Superior temporal gyrus (tissue), 1 donor: ENCODE data around the gene GET4.
"Not testable (repeated sequence)": the region's sequence is repeated elsewhere in the genome, so short reads cannot be mapped to it uniquely, and the experiment has no call there.

Source experiments
- DNase-seq: peaks from one replicate; pipeline ENCODE4 v3.0.0-alpha.2; 2016; ENCODE audit errors: extremely low spot score

GET4 gene

DNA sequence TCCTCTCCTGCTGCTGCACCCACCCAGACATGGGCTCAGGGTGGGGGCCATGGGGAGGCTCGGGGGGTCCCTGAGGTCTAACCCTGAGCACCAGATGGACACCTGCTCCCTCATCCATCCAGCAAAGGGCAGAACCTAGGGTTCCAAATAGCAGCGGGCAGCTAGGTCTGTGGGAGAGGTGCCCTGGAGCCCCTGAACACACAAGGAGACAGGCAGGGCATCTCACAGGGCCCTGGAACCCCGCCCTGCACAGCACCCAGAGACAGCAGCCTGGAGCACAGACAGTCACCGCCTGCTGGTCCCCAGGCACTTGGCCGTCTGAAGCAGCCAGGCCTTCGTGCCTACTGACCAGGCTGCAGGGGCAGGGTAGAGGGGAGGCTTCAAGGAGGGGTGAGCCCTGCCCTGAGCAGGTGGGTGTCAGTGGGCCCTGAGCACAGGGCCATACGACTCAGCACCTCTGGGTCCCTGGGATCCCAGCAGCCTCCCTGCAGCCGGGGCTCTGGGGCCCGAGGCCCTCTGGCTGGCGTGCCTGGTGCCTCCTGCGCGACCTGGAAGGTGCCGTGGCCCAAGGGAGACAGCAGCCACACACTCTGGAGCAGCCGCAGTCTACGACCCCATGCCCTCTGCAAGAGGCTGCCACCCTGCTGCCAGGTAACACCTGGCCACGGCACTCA, 38.3 kb downstream of the GET4 start:
- no peak for DNase-seq

DNA sequence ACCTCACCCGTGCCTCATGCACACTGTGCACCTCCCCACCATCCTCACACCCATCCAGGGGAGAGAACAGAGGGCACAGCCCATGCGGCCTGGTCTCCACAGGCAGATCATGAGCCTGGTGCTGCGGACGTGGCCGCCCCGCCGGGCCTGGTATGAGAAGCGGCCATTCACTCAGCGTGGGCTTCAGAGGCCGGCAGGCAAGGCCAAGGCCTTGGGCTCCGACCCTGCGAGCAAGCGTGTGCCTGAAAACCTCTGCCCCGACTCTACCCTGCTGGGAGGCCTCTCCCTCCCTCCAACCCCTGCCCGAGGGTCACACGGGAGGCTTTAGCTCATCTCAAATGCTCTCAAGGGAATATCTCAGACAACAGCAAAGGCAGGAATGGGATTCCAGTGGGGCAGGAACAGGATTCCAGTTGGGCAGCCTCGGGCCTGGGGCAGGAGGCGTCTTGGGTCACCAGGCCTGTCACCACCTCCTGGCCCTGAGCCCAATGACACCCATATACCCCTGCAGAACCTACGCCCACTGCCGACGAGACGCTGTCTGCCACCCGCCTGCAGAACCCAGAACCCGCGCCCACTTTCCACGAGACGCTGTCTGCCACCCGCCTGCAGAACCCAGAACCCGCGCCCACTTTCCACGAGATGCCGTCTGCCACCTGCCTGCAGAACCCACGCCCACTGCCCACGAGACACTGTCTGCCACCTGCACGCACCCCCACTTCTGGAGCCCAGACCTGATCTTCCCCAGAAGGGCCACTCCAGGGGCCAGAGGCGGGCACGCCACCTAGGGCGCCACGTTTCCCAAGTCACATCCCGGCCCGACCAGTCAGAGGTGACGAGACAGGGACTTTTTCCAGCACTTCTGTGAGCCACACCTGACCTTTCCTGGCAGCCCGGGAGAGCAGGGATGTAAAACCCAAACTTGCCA, 39.2 kb downstream of the GET4 start:
- no peak for DNase-seq

DNA sequence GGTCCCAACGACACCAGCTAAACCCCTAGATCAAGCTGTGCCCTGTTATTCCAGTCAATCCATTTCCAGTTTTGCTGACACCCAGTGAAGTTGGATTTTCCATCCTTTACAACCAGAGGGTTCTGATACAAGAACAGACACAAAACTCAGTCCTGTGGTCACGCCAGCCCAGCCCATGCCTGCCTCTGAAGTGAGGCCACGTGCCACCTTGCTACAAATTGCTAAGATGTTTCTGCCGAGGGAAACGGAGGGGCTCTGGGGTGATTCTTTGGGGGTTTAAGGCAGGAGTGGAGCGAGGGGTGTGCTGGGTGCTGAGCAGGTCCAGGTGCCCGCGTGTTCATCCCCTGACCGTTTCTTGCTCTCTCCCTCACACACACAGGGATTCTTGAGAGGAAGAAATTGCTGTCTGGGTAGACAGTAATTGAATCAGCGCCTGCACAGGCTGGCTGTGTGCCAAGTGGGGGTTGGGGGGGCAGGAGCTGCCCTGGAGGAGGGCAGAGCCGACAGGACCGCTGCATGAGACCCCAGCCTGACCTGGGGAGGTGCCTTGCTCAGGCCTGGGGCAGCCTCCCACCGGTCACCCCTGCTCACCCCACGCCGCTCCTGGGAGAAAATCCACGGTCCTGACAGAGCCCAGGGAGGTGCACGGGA, 40.1 kb downstream of the GET4 start:
- DNase-seq: no peak

DNA sequence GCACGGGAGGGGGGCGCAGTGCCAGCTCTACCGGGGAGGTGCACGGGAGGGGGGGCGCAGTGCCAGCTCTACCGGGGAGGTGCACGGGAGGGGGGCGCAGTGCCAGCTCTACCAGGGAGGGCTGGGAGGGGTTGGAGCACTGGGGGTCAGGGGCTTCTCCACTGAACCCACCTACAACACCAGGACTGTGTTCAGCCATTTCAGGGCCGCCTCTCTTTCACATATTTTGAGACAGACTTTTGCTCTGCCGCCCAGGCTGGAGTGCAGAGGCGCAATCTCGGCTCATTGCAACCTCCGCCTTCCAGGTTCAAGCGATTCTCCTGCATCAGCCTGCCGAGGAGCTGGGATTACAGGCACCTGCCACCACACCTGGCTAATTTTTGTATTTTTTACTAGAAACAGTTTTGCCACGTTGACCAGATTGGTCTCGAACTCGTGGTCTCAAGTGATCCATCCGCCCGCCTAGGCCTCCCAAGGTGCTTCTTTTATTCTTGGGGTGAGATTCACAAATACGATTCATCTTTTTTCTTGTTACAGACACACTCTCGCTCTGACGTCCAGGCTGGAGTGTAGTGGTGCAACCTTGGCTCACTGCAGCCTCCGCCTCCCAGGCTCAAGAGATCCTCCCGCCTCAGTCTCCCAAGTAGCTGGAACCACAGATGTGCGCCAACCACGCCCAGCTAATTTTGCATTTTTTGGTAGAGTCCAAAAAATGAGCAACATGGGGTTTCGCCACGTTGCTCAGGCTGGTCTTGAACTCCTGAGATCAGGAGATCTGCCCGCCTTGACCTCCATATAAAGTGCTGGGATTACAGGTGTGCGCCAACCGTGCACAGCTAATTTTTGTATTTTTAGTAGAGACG, 41.1 kb downstream of the GET4 start:
- DNase-seq: no peak

DNA sequence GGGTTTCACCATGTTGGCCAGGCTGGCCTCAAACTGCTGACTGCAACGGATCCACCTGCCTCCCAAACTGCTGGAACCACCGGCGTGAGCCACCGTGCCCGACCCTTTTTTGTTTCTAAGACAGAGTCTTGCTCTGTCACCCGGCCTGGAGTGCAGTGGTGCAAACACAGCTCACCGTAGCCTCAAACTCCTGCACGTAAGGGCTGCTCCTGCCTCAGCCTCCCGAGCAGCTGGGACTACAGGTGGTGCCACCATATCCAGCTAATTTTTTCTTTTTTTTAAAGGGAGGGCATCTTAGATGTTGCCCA, 41.7 kb downstream of the GET4 start:
- no peak for DNase-seq

DNA sequence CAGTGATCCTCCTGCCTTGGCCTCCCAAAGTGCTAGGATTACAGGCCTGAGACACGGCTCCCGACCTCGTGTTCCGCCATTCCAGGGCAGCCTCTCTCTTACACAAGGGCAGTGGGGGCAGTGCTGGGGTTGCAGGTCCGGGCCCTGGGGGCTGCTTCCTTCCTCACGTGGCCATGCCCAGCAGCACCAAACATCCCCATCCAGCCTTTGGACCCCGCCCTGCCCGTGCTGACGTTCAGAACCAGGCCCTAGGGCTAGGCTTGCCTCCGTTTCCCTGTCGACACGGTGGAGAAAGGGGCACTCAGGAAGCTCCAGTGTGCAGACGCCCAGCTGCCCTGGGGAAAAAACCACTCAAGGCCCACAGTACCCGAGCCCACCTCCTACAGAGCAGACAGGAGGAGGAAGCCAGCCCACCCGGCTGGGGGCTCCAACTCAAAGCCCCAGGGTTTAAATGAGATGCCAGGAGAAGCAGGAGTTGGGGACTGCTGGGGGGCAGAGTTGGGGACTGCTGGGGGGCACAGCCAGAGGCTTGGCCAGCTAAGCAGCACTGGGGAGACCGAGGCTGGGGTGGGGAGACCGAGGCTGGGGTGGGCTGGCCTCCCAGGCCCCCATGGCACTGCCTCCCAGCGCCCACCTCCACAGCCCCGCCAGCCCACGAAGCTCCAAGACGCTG, 42.2 kb downstream of the GET4 start:
- DNase-seq: no peak

DNA sequence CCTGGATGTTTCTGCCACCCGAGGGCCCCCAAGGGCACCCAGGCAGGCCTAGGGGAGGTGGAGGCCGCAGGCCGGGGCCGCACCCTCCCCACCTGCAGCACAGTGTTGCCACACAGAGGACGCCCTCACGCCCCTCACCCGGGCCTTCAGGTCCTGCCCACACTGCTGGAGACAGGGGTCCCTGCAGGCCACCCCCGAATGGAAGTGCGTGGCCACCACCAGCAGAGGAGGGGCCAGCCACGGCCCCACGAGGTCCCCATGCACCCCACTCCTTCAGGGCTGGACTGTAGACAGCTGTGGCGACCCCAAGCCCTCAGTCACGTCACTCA, 42.7 kb downstream of the GET4 start:
- DNase-seq: no peak

DNA sequence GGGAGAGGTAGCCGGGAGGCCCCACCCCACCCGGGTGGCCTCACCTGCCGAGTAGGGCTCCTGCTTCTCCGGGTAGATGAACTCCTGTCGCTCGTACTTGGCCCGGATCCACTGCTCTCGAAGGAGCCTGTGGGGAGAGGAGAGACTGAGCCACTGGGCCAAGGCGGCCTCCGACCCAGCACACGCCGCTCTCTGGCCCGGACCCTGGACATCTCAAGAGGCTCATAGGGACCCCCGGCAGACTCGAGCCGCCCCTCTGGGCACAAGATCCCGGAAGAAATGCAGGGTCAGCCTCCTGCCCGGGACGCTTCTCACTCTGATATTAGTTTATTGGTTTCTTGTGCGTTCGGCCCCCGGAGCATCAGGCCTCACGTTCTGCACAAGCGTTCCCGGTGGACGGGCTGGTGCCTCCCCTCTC, 43.6 kb downstream of the GET4 start:
- DNase-seq: no peak

DNA sequence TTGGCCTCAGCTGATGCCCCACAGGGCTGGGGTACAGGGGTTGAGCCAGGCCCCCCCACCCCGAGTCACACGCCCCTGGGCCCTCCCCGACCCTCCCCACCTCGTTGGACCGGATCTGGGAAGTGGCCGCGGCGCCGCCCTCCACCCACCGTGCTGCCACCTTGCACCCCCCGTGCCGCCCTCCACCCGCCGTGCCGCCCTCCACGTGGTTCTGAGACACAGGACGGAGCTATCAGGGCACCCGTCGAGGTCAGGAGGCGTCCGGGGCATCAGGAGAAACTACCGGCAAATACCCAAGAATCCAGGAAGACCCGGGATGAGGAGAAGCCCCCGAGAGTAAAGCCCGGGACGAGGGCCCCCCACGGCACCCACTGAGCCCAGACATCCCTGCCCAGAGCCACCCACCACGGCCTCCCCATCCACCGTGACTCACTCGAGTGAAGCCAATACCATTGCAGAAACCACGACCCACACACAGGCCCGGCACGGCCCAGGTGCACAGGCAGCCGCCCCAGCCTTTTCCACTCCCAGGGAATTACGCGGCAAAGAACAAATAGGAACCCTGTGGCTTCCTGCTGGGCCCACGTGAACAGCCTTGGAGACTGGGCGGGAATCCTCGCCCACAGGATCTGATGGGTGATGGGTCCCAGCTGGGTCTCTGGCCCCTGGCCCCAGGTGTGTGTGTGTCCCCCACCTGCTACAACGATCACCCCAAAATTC, 44.2 kb downstream of the GET4 start:
- DNase-seq: no peak

DNA sequence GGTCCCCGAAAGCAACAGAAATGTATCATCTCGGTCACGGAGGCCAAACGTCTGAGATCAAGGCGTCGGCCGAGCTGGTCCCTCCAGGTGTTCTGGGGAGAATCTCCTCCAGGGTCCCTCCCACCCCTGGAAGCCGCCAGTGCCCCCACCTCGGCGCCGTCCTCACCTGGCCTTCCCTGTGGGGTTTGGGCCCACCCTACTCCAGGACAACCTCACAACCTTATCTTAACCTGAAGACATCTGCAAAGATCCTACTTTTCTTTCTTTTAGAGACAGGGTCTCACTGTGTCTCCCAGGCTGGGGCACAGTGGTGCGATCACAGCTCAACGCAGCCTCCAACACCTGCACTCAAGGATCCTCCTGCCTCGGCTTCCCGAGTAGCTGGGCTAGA, 44.7 kb downstream of the GET4 start:
- no peak for DNase-seq

DNA sequence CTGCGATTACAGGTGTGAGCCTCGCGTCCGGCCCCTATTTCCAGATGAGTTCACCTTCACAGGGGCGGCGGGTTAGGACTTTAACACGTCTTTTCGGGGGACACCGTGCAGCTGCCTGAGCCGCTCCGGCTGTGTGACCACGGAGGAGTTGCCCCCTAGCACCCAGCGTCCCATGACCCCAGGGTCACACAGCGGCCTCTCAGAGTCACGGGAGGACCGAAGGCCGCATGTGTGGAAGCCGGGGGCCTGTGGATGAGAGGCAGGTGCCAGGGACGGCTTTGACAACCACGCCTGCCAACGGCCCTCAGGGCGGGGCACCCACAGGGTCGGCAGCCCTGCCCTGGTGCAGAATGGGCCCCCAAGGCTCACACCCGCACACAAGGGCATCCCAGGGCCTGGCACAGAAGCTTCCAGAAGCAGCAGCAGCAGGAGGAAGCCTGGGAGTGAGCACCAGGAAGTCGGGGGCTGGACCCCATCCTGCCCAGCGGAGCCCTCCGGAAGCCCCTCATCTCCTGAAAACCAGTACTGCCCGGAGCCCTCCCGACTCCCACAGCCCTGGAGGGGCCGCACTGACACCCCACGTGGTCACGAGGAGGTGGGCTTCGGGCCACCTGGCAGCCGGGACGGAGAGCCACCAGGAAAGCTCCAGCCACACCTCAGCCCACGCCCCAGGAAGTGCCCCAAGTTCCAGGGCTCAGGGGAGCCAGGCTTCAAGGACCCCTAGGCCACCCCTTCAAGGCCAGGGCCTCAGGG, 45.4 kb downstream of the GET4 start:
- no peak for DNase-seq

DNA sequence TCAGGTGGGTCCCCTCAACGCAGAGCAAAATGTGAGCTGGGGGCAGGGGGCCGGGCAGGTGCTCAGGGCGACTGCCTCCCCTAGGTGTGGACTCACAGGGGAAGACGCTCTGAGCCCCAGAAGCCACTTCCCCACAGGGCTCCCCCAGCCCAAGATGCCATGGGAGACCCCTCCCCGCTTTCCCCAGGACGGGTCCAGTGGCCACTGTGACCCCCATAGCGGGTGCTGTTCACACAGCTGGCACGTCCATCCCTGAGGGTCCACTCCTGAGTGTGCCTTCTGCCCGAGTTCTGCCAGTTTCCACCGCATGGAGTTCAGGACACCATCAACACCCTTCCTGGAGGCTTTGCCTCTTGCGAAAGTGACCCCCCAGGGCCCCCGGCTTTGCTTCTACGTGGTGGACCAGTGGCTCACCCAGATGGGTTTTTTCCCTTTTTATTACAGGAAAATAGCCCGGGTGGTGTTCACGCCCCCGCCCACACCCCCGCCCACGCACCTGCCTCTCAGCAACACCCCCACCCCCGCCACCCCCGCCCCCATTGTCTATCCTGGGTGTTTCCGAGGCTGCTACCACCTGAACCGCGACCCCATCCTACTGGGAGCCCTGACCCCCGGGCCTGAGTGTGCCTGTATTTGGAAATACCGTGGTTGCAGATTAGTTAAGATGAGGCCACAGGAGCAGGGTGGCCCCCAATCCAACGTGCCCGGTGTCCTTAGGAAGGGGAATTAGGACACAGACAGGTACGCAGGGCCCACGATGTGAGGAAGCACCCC, 46.2 kb downstream of the GET4 start:
- no peak for DNase-seq

DNA sequence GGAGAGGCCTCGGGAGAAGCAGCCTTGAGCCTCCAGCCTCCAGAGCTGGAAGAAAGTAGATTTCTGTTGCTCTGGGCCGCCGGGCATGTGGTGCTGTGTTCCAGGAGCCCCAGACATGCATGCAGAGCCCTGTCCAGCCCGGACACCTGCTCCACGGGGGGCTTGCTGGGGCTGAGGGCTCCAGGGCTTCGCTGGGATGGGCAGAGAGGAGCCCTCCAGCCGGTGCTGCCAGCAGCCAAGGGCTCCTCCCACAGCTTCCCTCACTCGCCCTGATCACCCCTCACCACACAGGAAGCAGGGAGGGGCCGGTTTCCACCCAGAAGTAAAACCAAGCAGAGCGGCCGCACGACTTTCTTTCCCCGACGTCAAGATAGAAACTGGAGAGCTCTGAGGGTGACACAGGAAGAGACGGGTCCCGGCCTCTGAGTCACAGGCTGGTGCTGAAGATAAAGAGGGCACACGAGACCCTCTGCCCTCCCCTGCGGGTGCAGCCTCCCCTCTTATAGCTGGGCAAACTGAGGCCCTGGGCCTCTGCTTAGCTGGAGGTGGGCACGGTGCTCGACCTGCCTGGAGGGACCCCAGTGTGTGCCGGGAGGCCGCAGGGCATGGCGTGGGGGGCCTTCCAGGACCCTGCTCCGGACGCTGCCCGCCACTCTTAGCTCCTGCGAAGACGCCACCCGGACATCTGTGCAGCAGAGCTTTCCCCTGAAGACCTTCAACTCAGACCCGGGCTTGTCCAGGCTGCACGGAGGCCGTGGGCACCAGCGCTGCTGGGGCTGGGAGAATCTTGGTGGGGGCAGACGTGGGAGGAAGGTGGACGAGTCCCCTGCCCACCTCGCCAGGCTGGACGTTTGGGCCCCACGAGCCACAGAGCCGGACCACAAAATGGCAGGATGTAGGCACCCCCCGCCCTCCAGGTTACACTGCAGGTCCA, 47.0 kb downstream of the GET4 start:
- DNase-seq: no peak

DNA sequence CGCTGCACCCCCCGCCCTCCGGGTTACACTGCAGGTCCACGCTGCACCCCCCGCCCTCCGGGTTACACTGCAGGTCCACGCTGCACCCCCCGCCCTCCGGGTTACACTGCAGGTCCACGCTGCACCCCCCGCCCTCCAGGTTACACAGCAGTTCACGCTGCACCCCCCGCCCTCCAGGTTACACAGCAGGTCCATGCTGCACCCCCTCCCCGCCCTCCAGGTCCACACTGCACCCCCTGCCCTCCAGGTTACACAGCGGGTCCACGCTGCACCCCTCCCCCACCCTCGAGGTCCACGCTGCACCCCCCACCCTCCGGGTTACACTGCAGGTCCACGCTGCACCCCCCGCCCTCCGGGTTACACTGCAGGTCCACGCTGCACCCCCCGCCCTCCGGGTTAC, 47.7 kb downstream of the GET4 start:
- not testable (repeated sequence) for DNase-seq

DNA sequence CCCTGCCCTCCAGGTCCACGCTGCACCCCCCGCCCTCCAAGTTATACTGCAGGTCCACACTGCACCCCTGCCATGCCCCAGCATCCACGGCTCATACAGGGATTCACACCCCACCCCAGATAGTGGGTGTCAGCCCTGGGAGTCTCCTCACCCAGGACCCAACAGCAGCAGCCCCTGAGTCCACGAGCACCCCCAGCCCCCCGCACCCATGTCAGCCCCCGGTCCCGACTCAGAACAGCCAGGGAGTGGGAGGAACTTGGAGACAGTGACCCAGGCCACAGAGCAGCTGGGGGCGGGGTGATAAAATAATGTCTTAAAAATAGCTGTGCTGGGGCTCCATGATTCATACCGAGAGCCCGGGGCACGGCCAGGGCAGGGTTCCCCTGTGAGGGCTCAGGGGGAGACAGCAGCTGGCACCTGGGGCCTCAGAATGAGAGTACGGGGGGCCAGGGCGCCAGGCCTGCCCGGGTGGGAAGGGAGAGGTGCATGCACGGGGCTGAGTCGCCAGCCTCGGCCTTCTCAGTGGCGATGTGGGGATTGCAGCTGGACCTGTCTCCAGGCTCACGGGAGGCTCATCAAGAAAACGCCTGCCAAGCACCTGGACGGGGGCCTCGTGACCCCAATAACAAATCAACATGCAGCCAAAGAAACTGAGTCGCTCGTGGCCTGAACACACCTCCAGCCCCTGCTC, 48.3 kb downstream of the GET4 start:
- DNase-seq: no peak

DNA sequence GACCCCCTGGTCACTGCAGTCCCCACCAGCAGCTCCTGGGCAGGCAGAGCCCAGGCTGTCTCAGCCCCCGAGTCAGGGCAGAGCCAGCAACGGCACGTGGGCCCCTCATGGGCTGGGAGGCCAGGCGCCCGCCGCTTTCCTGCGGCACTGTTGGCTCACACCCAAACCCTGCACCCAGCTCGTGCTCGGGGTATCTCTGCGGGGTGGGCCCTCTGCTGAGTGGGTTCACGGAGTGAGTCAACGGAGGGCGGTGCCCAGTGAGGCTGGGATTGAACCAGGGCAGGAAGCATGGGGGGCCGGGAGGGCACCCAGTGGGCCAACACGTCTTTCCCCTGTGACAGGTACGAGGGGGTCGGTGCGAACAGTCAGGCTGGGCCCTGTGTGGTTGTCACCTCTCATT, 49.2 kb downstream of the GET4 start:
- no peak for DNase-seq
